Measurements from ENCODE around the gene LPP.
A peak's percentile ranks its signal among the peaks of the same experiment; 100 is the strongest.

The LPP gene

DNA sequence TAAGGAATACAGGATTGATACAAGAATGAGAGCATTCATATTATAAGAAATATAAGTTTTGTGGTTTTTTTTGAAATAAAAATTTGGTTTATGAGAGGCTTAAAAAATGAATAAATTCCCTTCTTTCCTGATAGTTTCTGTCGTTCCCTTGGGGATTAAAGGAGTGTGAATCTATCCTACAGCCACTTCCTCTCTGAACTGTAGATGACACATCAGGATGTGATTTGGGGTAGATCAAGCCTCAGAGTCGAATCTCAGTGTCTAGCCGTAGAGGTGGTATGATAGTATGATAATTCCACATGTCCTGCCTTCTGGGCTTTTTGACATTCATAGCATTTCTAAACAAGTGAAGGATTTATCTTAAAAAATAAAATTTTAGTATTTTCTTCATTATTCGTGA, 343.1 kb downstream of the LPP start:
- no peak for DNase-seq

- no peak for DNase-seq
Observed at GRCh38 chr3:188503647-188504046, 349.7 kb downstream of the LPP start.

GRCh38 chr3:188505151-188505550, 351.2 kb downstream of the LPP start:
- DNase-seq = no peak

DNA sequence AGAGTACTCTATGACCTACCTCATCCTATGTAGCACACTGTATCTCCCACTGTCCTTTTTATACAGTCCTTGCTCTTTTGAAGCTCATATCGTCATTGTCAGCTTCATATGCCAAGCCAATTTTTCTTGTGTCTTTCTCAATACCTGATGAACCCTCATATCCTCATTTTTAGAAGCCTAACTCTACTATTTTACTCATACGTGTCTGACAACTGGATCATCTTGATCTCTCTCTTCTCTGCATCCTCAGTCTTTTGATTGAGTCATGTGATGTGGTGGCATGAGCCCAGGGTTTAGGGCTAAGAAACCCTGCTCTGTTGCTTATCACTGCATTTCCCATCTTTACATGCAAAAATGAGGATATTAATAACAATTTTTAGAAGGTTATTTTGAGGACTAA, 352.0 kb downstream of the LPP start:
- DNase-seq = no peak

GRCh38 chr3:188506446-188506845, 352.5 kb downstream of the LPP start:
- no peak for DNase-seq

- DNase-seq = peak; percentile 9
Observed at GRCh38 chr3:188507244-188507720, 353.3 kb downstream of the LPP start.

- DNase-seq = no peak
Observed at GRCh38 chr3:188508454-188508853, 354.5 kb downstream of the LPP start.

GRCh38 chr3:188509316-188509715, 355.4 kb downstream of the LPP start:
- no peak for DNase-seq

DNA sequence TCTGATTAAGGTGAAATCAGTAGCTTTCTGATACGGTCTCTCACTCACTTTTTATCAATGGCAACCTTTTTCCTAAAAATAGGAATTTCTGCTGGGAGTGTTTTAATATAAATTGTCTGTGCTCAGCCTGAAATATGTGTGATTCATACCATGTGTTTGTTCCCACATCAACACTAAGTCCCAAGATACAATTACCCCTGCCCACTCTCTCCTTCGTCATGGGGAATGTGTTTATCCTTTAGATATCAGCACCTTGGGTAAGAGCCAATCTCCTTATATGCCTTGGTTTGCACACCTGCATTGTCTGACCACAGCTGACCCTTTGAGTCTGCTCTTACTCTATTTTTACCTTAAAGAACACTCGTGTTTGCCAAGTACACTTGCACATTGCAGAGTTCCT, 356.4 kb downstream of the LPP start:
- no peak for DNase-seq

DNA sequence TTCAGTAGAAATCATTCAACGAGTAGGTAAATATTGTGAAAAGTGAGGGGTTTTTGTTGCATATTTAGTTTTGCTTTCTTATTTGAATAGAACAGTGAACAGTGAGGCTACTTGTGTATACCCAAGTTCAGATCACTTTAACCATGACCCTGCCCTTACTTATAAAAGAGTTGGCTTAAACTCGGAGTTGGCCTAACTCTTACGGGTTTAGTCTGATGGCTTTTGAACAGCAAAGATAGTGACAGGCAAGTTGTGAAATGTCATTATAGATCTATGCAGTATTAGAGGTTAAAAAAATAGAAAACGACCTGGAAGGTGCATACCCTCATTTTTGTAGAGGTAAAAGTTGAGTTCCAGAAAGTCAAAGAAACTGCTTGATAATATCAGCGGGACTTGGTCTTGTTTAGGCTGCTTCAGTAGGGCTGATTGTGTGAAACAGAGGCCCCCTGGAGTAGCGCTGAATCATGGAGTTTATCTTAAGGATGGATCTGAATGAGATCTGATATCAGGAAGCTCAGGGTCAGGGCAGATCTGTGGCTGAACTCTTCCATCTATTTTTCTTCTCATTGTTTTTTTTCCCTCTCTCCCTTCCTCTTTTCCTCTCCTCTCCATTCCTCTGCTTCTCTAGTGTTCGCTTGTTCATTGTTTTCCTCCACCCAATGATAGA, 359.8 kb downstream of the LPP start:
- no peak for DNase-seq

GRCh38 chr3:188516515-188516914, 362.6 kb downstream of the LPP start:
- no peak for DNase-seq

DNA sequence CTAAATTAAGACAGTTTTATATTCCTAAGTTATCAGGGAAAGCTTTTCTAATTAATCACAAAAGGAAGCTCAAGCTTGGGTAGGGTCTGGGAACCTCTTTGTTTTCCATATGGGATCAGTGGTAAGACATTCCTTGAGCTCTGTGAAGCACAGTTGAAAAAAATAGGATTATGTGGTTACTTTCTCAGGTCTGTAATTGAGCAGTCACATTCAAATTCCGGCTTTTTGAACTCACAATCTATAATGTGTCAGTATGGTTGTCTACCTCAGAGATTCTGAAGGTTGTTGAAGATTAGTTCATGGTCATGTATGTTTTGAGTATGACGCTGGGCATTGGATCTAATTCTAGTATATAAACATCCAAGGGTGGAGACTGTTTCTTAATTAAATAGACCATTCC, 364.5 kb downstream of the LPP start:
- no peak for DNase-seq

DNA sequence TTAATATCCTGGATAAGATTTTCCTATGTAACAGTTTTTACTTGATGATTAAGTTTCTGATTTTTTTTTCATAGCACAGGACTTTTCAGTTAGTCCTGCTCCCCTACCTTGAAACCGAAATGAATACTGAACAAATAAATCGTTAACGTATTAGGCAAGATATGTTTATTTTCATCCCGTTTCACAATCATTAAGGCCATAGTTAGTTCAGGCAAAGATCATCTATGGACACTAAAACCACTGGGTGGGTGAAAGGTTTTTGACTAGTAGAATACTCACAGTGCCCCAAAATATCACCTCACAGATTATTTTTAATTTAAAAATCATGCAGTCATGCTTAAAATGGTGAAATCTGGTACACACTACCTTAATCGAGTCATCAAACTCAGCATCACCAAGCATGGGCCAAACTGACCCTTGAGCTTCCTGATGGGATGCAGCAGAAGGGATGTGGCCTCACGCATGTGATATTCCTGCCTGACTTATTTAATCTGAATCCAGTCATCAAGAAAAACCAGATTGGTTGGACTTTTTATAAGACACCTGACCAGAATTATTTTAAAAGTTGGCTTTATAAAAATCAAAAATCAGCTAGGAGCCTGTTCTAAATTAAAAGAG, 365.0 kb downstream of the LPP start:
- no peak for DNase-seq

DNA sequence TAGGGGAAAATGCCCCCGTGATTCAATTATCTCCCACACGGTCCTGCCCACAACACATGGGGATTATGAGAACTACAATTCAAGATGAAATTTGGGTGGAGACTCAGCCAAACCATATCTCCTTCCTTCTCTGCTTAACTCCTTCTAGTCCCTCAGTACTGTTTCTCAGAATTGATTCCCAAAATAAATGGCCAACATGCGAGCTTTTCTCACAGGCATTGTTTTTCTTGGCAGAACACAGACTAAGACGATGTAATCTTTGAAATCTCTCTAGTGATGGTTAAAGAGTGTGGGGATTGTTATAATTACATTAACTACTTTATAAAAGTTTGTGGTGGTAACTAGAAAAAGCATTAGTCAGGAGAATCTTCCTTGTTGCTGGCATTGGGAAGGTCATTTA, 366.5 kb downstream of the LPP start:
- no peak for DNase-seq

GRCh38 chr3:188522115-188522514, 368.2 kb downstream of the LPP start:
- DNase-seq = no peak

DNA sequence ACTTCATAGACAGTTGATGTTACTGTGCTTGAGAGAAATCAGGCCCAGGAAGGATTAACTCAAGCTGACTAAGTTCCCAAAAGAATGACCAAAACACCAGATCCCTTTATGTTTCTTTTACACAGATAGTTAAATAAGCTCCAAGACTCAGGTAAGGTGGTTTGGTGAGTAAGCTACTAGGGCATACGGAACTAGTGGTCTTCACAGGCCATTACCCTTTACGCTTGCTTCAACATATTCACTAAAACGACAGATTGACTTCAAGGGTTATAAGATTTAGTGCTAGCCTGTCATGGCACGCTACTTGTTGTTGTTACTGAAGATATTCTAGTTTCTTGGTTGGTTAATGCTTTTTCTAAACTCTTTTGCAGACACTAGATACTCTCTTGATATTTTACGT, 369.3 kb downstream of the LPP start:
- DNase-seq = no peak

DNA sequence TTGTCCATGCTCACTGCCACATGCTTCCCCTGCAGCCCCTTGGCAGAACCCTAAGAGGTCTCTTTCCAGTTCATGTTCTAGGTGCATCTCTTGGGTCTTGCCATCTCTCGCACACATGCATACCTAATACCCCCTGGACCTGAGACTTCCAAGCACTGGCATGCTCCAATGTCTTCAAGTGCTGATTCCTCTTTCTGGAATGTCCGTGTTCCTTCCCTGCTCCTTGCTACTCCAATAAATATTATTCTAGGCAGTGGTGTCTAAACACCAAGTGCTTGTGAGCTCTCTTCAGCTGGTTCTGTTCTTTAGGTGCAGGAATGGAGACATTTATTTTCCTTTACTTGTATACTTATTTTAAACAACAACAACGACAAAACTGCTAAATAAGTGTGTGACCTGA, 370.1 kb downstream of the LPP start:
- DNase-seq = no peak

DNA sequence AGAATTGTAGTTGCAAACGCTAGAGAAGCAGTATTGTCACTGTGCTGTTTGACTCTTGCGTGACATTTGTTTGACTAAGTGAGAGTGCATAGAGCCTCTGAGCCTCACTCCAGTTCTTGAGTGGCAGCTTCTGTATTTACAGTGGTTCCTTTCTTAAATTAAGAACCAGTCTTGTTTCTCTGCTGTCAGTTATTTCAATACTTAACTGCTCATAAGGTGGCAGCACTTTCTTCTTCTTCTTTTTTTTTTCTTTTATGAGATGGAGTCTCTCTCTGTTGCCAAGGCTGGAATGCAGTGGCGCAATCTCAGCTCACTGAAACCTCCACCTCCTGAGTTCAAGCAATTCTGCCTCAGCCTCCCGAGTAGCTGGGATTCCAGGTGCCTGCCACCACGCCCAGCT, 372.1 kb downstream of the LPP start:
- DNase-seq = no peak

GRCh38 chr3:188527389-188527788, 373.4 kb downstream of the LPP start:
- DNase-seq = no peak

- DNase-seq = no peak
Observed at GRCh38 chr3:188528396-188528795, 374.4 kb downstream of the LPP start.

GRCh38 chr3:188529228-188529627, 375.3 kb downstream of the LPP start:
- no peak for DNase-seq

DNA sequence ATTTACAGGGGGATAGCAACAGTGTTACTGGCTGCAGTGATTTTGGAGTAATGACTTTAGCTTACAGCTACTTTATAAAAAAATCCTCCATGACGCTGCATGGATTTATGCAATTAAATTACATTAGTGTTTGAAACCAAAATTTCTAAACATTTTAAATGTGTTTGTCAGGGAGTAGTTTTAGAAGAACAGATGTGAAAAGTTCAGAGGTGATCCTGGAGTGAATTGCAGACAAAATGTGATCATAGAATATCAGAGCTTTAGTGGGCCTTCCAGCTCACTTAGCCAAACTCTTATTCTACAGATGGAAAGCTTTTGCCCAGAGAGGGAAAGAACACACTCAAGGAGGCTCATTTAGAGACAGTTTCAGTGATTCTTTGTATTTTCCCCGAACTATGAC, 376.3 kb downstream of the LPP start:
- DNase-seq = no peak

GRCh38 chr3:188531210-188531609, 377.3 kb downstream of the LPP start:
- DNase-seq = no peak

DNA sequence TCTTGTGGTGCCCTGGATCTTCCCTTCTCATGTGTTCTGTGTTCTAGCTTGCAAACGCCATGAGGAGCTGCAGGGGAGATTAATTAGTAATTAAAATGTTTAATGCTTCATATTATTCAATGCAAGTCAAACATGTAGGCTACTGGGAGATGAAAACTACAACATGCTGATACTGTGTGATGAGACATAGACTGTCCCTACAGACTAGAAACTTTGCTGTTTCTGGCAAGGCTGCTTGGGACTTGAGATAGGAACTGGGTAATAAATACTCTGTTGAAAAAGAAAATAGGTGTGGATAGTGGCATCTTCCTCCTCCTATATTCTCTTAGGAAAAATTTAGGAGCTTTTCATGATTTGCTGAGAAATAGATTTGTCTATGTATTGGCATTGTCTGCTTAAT, 379.2 kb downstream of the LPP start:
- DNase-seq = no peak
